Astrocyte (in vitro differentiated cells and primary cell): ENCODE results near the gene CACNA1C. TPM values are rescaled to one million over a fixed set of nuclear protein-coding genes. Genes with fewer than 3 reads are reported as not detected.
A peak's percentile ranks its signal among the peaks of the same experiment; 100 is the strongest.

Source experiments
- DNase-seq: peaks from one replicate; pipeline ENCODE4 v3.0.0-alpha.2; 2010; ENCODE audit warnings: low read depth
- FAIRE-seq: peaks from 2 replicates; lab custom pipeline; 2011; peaks lifted over from hg19 to GRCh38; lab: Jason Lieb, UNC
- H2AFZ ChIP-seq: 2 replicates; pipeline ENCODE4 v1.6.0; 2012; ENCODE audit warnings: low read depth, low read length, inconsistent platforms
- H3K27ac ChIP-seq: 2 replicates; pipeline ENCODE4 v1.5.1; 2011; ENCODE audit warnings: low read depth, low read length, inconsistent platforms
- H3K27me3 ChIP-seq: 2 replicates; pipeline ENCODE4 v1.6.0; 2011; ENCODE audit warnings: low read length, inconsistent platforms; ENCODE audit not compliant: insufficient read depth
- H3K36me3 ChIP-seq: 2 replicates; pipeline ENCODE4 v1.5.1; 2011; ENCODE audit warnings: low read length, inconsistent platforms; ENCODE audit not compliant: insufficient read depth
- H3K4me1 ChIP-seq: 2 replicates; pipeline ENCODE4 v1.5.1; 2011; ENCODE audit warnings: low read length, inconsistent platforms; ENCODE audit not compliant: insufficient read depth
- H3K4me2 ChIP-seq: 2 replicates; pipeline ENCODE4 v1.6.0; 2012; ENCODE audit warnings: low read length, inconsistent platforms
- H3K4me3 ChIP-seq: 2 replicates; pipeline ENCODE4 v1.5.1; 2011; ENCODE audit warnings: low read depth, mild to moderate bottlenecking, low read length, inconsistent platforms; ENCODE audit not compliant: insufficient read depth
- H3K79me2 ChIP-seq: 2 replicates; pipeline ENCODE4 v1.6.0; 2012; ENCODE audit warnings: mild to moderate bottlenecking, low read length, inconsistent platforms; ENCODE audit not compliant: insufficient read depth
- H3K9ac ChIP-seq: 2 replicates; pipeline ENCODE4 v1.6.0; 2012; ENCODE audit warnings: mild to moderate bottlenecking, low read length, inconsistent platforms
- H3K9me3 ChIP-seq: 2 replicates; pipeline ENCODE4 v1.5.1; 2012; ENCODE audit warnings: low read depth, mild to moderate bottlenecking, low read length, inconsistent platforms; ENCODE audit not compliant: insufficient read depth
- H4K20me1 ChIP-seq: 2 replicates; pipeline ENCODE4 v1.6.0; 2012; ENCODE audit warnings: low read length, inconsistent platforms; ENCODE audit not compliant: insufficient read depth
- H3K27ac Mint-ChIP-seq: one replicate; pipeline ENCODE4 v1.8.0; 2021; ENCODE audit warnings: mild to moderate bottlenecking, mixed read lengths; ENCODE audit not compliant: unreplicated experiment
- H3K27me3 Mint-ChIP-seq: one replicate; pipeline ENCODE4 v1.8.0; 2021; ENCODE audit warnings: low read depth, mixed read lengths; ENCODE audit not compliant: unreplicated experiment
- H3K36me3 Mint-ChIP-seq: one replicate; pipeline ENCODE4 v1.8.0; 2021; ENCODE audit warnings: low read depth, mixed read lengths; ENCODE audit not compliant: unreplicated experiment
- H3K4me1 Mint-ChIP-seq: one replicate; pipeline ENCODE4 v1.8.0; 2021; ENCODE audit warnings: low read depth, mixed read lengths; ENCODE audit not compliant: unreplicated experiment
- H3K4me3 Mint-ChIP-seq: one replicate; pipeline ENCODE4 v1.8.0; 2021; ENCODE audit warnings: mild to moderate bottlenecking, moderate library complexity, mixed read lengths; ENCODE audit not compliant: unreplicated experiment
- H3K9me3 Mint-ChIP-seq: one replicate; pipeline ENCODE4 v1.8.0; 2021; ENCODE audit warnings: mild to moderate bottlenecking, mixed read lengths; ENCODE audit not compliant: unreplicated experiment
- CTCF ChIP-seq: IDR thresholded peaks from 2 replicates; pipeline ENCODE4 v1.5.1; 2011; ENCODE audit warnings: low read depth, mild to moderate bottlenecking, inconsistent platforms, low read length, moderate library complexity; ENCODE audit not compliant: insufficient read depth
- EZH2 ChIP-seq: IDR thresholded peaks from 2 replicates; pipeline ENCODE4 v1.6.1; 2012; ENCODE audit warnings: mild to moderate bottlenecking, low read length, inconsistent platforms; ENCODE audit not compliant: insufficient read depth
- total RNA-seq: library from RNA; stranded (reverse); gene quantifications from 2 replicates; pipeline ENCODE4 v1.2.1, GENCODE V29; 2021

The CACNA1C gene
- total RNA-seq, 1 donor from 2014 or later: 2.1 TPM

GRCh38 chr12:2061402-2061801 is 8.6 kb downstream of the CACNA1C start:
- Histone ChIP-seq H4K20me1 (peaks cover 10% of the 10 kb centered on the region), H3K4me3 (no peak overlapping the region), H3K4me1 (peaks cover 11% of the 10 kb centered on the region), H3K9ac (no peak overlapping the region), H2AFZ (no peak overlapping the region), H3K27ac (no peak overlapping the region), H3K4me2 (no peak overlapping the region), H3K79me2 (no peaks in the 10 kb centered on the region), H3K27me3 (no peaks in the 10 kb centered on the region), H3K9me3 (no peaks in the 10 kb centered on the region), H3K36me3 (no peaks in the 10 kb centered on the region)
- FAIRE-seq (no peak), DNase-seq (no peak)
- Mint-ChIP-seq H3K36me3 (no peaks in the 10 kb centered on the region), H3K4me1 (peaks cover 4% of the 10 kb centered on the region), H3K27me3 (peaks cover 60% of the 10 kb centered on the region), H3K27ac (no peak overlapping the region), H3K9me3 (peaks cover 18% of the 10 kb centered on the region), H3K4me3 (no peak overlapping the region)
- TF ChIP-seq CTCF (no peak), EZH2 (no peak)

GRCh38 chr12:2064071-2064507 is 11.3 kb downstream of the CACNA1C start:
- Histone ChIP-seq H3K9ac (peak overlapping the region; percentile 3), H3K36me3 (no peaks in the 10 kb centered on the region), H3K27me3 (no peaks in the 10 kb centered on the region), H3K4me2 (peak overlapping the region; percentile 60), H3K4me1 (peaks cover 11% of the 10 kb centered on the region), H4K20me1 (peaks cover 6% of the 10 kb centered on the region), H3K27ac (no peak overlapping the region), H3K4me3 (no peak overlapping the region), H2AFZ (no peak overlapping the region), H3K79me2 (no peaks in the 10 kb centered on the region), H3K9me3 (peaks cover 2% of the 10 kb centered on the region)
- Mint-ChIP-seq H3K9me3 (peaks cover 32% of the 10 kb centered on the region), H3K27ac (peak overlapping the region; percentile 41), H3K27me3 (peaks cover 52% of the 10 kb centered on the region), H3K4me1 (peaks cover 4% of the 10 kb centered on the region), H3K36me3 (peaks cover under 1% of the 10 kb centered on the region), H3K4me3 (no peak overlapping the region)
- DNase-seq: peak; percentile 84
- peak; percentile 47 for FAIRE-seq
- TF ChIP-seq EZH2: no peak
- TF ChIP-seq CTCF: no peak

GRCh38 chr12:2068653-2069052 is 15.9 kb downstream of the CACNA1C start:
- no peak overlapping the region for H3K4me3 Mint-ChIP-seq
- H3K36me3 ChIP-seq: no peaks in the 10 kb centered on the region
- peaks cover 5% of the 10 kb centered on the region for H3K36me3 Mint-ChIP-seq
- H3K4me1 Mint-ChIP-seq: peaks cover 4% of the 10 kb centered on the region
- H3K4me3 ChIP-seq: no peak overlapping the region
- peaks cover 11% of the 10 kb centered on the region for H3K4me1 ChIP-seq
- H3K4me2 ChIP-seq: no peak overlapping the region
- H3K27me3 ChIP-seq: no peaks in the 10 kb centered on the region
- H3K9ac ChIP-seq: no peak overlapping the region
- H3K9me3 ChIP-seq: peaks cover 2% of the 10 kb centered on the region
- DNase-seq: no peak
- peaks cover 6% of the 10 kb centered on the region for H4K20me1 ChIP-seq
- no peak overlapping the region for H2AFZ ChIP-seq
- peaks cover 42% of the 10 kb centered on the region for H3K9me3 Mint-ChIP-seq
- H3K27ac ChIP-seq: no peak overlapping the region
- FAIRE-seq: no peak
- no peaks in the 10 kb centered on the region for H3K79me2 ChIP-seq
- peaks cover 36% of the 10 kb centered on the region for H3K27me3 Mint-ChIP-seq
- no peak for TF ChIP-seq CTCF
- TF ChIP-seq EZH2: no peak
- no peak overlapping the region for H3K27ac Mint-ChIP-seq
